ENCODE measurements around the gene PRORP.

- no peak for TF ChIP-seq POLR2A (IDR thresholded peaks at IDR 0.05)
- no peak for TF ChIP-seq CTCF (IDR thresholded peaks at IDR 0.05)
These were observed 44.3 kb upstream of the PRORP start for GRCh38 chr14:35078082-35078481.
